WTC11 (cell line): ENCODE measurements around the gene ZCWPW2. TPM values are rescaled to one million over a fixed set of nuclear protein-coding genes. Genes with fewer than 3 reads are reported as not detected.

ENCODE experiments used
- ATAC-seq: fragments of 200-7000 bp; cut with Tn5 transposase; 2 replicates; pipeline ENCODE4 v1.10.0; 2021; ENCODE audit warnings: mild to moderate bottlenecking, moderate library complexity
- CTCF ChIA-PET: fragments of 300-600 bp; sonication (Branson Sonifier 250); formaldehyde crosslinking; loops from one replicate; lab custom pipeline; 2021; ENCODE audit warnings: antibody characterized with exemption; lab: Charles Lee
- POLR2A ChIA-PET: fragments of 350-600 bp; sonication (Branson Sonifier 250); formaldehyde crosslinking; loops from one replicate; lab custom pipeline; 2021; ENCODE audit warnings: antibody characterized with exemption; lab: Charles Lee
- DNase-seq: peaks from one replicate; pipeline ENCODE4 v3.0.0; 2021; ENCODE audit warnings: low spot score
- H3K27ac Mint-ChIP-seq: 2 replicates; pipeline ENCODE4 v1.8.0; 2021; ENCODE audit warnings: mixed read lengths
- H3K27me3 Mint-ChIP-seq: 2 replicates; pipeline ENCODE4 v1.8.0; 2021; ENCODE audit warnings: low read depth, mild to moderate bottlenecking, moderate library complexity, mixed read lengths
- H3K36me3 Mint-ChIP-seq: 2 replicates; pipeline ENCODE4 v1.8.0; 2021; ENCODE audit warnings: mixed read lengths
- H3K4me1 Mint-ChIP-seq: 2 replicates; pipeline ENCODE4 v1.8.0; 2022; ENCODE audit warnings: mixed read lengths
- H3K4me3 Mint-ChIP-seq: 2 replicates; pipeline ENCODE4 v1.8.0; 2021; ENCODE audit warnings: mild to moderate bottlenecking, moderate library complexity, mixed read lengths
- H3K9me3 Mint-ChIP-seq: 2 replicates; pipeline ENCODE4 v1.8.0; 2021; ENCODE audit warnings: mixed read lengths
- ATF1 ChIP-seq: sonication (generic); formaldehyde crosslinking; IDR thresholded peaks from 2 replicates; pipeline ENCODE4 v1.8.1; 2023; ENCODE audit warnings: mild to moderate bottlenecking, moderate library complexity, missing genetic modification reagents
- CREM ChIP-seq: sonication (generic); formaldehyde crosslinking; IDR thresholded peaks from 2 replicates; pipeline ENCODE4 v1.8.1; 2022; ENCODE audit warnings: mild to moderate bottlenecking, missing genetic modification reagents, moderate library complexity
- FOXK1 ChIP-seq: sonication (generic); formaldehyde crosslinking; IDR thresholded peaks from 2 replicates; pipeline ENCODE4 v1.8.0; 2022; ENCODE audit warnings: mild to moderate bottlenecking, moderate library complexity, missing genetic modification reagents
- HMGA2 ChIP-seq: fragments of 250-450 bp; sonication (Bioruptor Pico); IDR thresholded peaks from 2 replicates; pipeline ENCODE4 v1.4.0; 2021; ENCODE audit warnings: mild to moderate bottlenecking, moderate library complexity
- TEAD1 ChIP-seq: sonication (generic); formaldehyde crosslinking; IDR thresholded peaks from 2 replicates; pipeline ENCODE4 v1.8.0; 2022; ENCODE audit warnings: mild to moderate bottlenecking, missing genetic modification reagents
- ZNF232 ChIP-seq: sonication (generic); formaldehyde crosslinking; IDR thresholded peaks from 2 replicates; pipeline ENCODE4 v1.8.0; 2022; ENCODE audit warnings: mild to moderate bottlenecking, missing genetic modification reagents
- total RNA-seq: library from RNA; stranded (reverse); gene quantifications from 3 replicates; pipeline ENCODE4 v1.2.3, GENCODE V29; 2021
- TF ChIP-seq, protein P1 (sequence below): sonication (generic); formaldehyde crosslinking; IDR thresholded peaks from 2 replicates; pipeline ENCODE4 v1.8.0; 2023; ENCODE audit warnings: mild to moderate bottlenecking, missing genetic modification reagents
- TF ChIP-seq, protein P2 (sequence below): sonication (generic); formaldehyde crosslinking; conservative IDR thresholded peaks from 2 replicates; pipeline ENCODE4 v1.8.1; 2022; ENCODE audit warnings: mild to moderate bottlenecking, missing genetic modification reagents
- TF ChIP-seq, protein P3 (sequence below): fragments of 200-600 bp; IDR thresholded peaks from 2 replicates; pipeline ENCODE4 v1.8.0; 2022; ENCODE audit warnings: antibody characterized with exemption
- TF ChIP-seq, protein P4 (sequence below): sonication (generic); formaldehyde crosslinking; IDR thresholded peaks from 2 replicates; pipeline ENCODE4 v1.8.0; 2023; ENCODE audit warnings: missing genetic modification reagents
- TF ChIP-seq, protein P5 (sequence below): sonication (generic); formaldehyde crosslinking; IDR thresholded peaks from 2 replicates; pipeline ENCODE4 v1.8.0; 2023; ENCODE audit warnings: missing genetic modification reagents, mild to moderate bottlenecking, borderline replicate concordance
- TF ChIP-seq, protein P6 (sequence below): sonication (generic); formaldehyde crosslinking; IDR thresholded peaks from 2 replicates; pipeline ENCODE4 v1.8.1; 2023; ENCODE audit warnings: mild to moderate bottlenecking, missing genetic modification reagents, moderate library complexity
- TF ChIP-seq, protein P7 (sequence below): sonication (generic); formaldehyde crosslinking; IDR thresholded peaks from 2 replicates; pipeline ENCODE4 v1.8.1; 2023; ENCODE audit warnings: mild to moderate bottlenecking, missing genetic modification reagents, moderate library complexity
- TF ChIP-seq, protein P8 (sequence below): sonication (generic); formaldehyde crosslinking; IDR thresholded peaks from 2 replicates; pipeline ENCODE4 v1.8.1; 2023; ENCODE audit warnings: mild to moderate bottlenecking, moderate library complexity, missing genetic modification reagents

Gene ZCWPW2
- total RNA-seq, 1 experiment from 2014 or later: 0.22 TPM

DNA sequence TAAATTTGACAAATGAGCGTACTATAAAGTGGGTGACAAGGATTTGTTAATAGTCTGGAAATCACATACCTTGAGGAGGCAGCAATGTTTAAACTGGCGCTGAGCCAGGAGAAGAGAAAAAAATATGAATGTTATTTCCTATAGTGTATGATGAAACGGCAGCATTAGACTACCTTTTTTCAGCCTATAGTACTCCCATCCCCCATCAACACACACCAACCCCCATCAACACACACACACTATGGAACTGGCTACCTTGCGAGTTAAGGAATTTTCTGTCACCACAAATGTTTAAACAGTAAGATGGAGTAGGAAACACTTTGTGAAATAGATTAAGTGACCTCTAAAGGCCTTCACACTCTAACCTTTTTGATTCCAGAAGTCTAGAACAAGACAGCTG is 46.8 kb upstream of the ZCWPW2 start:
- TF ChIP-seq, protein P1, sequence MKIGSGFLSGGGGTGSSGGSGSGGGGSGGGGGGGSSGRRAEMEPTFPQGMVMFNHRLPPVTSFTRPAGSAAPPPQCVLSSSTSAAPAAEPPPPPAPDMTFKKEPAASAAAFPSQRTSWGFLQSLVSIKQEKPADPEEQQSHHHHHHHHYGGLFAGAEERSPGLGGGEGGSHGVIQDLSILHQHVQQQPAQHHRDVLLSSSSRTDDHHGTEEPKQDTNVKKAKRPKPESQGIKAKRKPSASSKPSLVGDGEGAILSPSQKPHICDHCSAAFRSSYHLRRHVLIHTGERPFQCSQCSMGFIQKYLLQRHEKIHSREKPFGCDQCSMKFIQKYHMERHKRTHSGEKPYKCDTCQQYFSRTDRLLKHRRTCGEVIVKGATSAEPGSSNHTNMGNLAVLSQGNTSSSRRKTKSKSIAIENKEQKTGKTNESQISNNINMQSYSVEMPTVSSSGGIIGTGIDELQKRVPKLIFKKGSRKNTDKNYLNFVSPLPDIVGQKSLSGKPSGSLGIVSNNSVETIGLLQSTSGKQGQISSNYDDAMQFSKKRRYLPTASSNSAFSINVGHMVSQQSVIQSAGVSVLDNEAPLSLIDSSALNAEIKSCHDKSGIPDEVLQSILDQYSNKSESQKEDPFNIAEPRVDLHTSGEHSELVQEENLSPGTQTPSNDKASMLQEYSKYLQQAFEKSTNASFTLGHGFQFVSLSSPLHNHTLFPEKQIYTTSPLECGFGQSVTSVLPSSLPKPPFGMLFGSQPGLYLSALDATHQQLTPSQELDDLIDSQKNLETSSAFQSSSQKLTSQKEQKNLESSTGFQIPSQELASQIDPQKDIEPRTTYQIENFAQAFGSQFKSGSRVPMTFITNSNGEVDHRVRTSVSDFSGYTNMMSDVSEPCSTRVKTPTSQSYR (CRISPR knock-in tag): no peak
- TF ChIP-seq, protein P2, sequence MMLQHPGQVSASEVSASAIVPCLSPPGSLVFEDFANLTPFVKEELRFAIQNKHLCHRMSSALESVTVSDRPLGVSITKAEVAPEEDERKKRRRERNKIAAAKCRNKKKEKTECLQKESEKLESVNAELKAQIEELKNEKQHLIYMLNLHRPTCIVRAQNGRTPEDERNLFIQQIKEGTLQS (CRISPR knock-in tag): no peak
- TF ChIP-seq, protein P3, sequence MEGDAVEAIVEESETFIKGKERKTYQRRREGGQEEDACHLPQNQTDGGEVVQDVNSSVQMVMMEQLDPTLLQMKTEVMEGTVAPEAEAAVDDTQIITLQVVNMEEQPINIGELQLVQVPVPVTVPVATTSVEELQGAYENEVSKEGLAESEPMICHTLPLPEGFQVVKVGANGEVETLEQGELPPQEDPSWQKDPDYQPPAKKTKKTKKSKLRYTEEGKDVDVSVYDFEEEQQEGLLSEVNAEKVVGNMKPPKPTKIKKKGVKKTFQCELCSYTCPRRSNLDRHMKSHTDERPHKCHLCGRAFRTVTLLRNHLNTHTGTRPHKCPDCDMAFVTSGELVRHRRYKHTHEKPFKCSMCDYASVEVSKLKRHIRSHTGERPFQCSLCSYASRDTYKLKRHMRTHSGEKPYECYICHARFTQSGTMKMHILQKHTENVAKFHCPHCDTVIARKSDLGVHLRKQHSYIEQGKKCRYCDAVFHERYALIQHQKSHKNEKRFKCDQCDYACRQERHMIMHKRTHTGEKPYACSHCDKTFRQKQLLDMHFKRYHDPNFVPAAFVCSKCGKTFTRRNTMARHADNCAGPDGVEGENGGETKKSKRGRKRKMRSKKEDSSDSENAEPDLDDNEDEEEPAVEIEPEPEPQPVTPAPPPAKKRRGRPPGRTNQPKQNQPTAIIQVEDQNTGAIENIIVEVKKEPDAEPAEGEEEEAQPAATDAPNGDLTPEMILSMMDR: no peak
- no peak for TF ChIP-seq HMGA2
- H3K4me1 Mint-ChIP-seq: peaks cover 11% of the 10 kb centered on the region
- ChIA-PET CTCF (no interaction called here), POLR2A (no interaction called here)
- ATAC-seq (no peak), DNase-seq (no peak)
- no peak overlapping the region for H3K27ac Mint-ChIP-seq
- no peaks in the 10 kb centered on the region for H3K9me3 Mint-ChIP-seq
- H3K27me3 Mint-ChIP-seq: no peaks in the 10 kb centered on the region
- H3K4me3 Mint-ChIP-seq: no peak overlapping the region
- H3K36me3 Mint-ChIP-seq: no peaks in the 10 kb centered on the region

DNA sequence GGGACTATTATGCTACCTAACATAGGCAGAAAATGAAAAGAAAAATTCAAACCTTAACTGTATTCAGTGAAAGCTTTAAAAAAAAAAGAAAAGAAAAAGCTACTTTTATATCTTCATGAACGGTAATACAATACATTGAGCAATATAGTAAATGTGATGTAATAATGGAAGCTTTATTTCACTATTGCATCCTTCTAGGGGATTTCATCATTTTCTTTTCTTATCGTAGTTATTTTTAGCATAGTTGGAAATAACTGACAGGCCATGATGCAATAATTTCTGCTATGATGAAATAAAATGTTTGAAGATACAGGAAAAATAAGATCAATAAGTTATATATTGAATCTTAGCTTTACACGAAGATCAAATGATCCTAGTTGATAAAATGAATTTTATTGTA is 40.3 kb upstream of the ZCWPW2 start:
- ATAC-seq: no peak
- TF ChIP-seq ATF1: no peak
- TF ChIP-seq, protein P4, sequence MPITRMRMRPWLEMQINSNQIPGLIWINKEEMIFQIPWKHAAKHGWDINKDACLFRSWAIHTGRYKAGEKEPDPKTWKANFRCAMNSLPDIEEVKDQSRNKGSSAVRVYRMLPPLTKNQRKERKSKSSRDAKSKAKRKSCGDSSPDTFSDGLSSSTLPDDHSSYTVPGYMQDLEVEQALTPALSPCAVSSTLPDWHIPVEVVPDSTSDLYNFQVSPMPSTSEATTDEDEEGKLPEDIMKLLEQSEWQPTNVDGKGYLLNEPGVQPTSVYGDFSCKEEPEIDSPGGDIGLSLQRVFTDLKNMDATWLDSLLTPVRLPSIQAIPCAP (CRISPR knock-in tag): no peak
- CTCF ChIA-PET: interaction anchor here (0.6 to 1.6 kb wide), 3 partner anchors 9 to 586 kb away, joined by 3 to 6 read pairs (median 3); partner anchors contain the start of gene EOMES
- no peak overlapping the region for H3K27ac Mint-ChIP-seq
- H3K9me3 Mint-ChIP-seq: no peaks in the 10 kb centered on the region
- H3K27me3 Mint-ChIP-seq: no peaks in the 10 kb centered on the region
- no peak for DNase-seq
- H3K36me3 Mint-ChIP-seq: no peaks in the 10 kb centered on the region
- no peak overlapping the region for H3K4me3 Mint-ChIP-seq
- H3K4me1 Mint-ChIP-seq: peaks cover 35% of the 10 kb centered on the region
- POLR2A ChIA-PET: no interaction called here

DNA sequence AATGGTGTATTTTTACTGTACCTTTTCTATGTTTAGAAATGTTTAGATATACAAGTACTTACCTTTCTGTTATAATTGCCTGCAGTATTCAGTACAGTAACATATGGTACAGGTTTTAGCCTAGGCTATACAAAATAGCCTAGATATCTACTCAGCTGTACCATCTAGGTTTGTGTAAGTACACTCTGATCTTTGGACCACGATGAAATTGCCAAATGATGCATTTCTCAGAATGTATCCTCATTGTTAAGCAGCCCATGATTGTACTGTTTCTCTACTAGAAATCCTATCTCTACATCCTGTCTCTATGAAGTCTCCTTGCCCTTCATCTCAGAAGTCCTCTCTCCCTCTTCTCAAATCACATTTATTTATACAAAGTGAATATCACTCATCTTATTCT is 32.8 kb upstream of the ZCWPW2 start:
- ChIA-PET POLR2A (no interaction called here), CTCF (interaction anchor here (0.7 kb wide), 1 partner anchor 11 kb away, joined by 3 read pairs; no protein-coding TSS in a partner anchor)
- Mint-ChIP-seq H3K36me3 (no peaks in the 10 kb centered on the region; the same call in 1 of the 2 replicates), H3K27me3 (no peaks in the 10 kb centered on the region), H3K9me3 (no peaks in the 10 kb centered on the region), H3K4me1 (peaks cover 6% of the 10 kb centered on the region), H3K4me3 (no peak overlapping the region), H3K27ac (no peak overlapping the region)
- ATAC-seq (no peak), DNase-seq (no peak)
- TF ChIP-seq CREM (CRISPR knock-in tag) (no peak), TEAD1 (CRISPR knock-in tag) (no peak), ZNF232 (CRISPR knock-in tag) (no peak), FOXK1 (no peak)
- TF ChIP-seq, protein P5, sequence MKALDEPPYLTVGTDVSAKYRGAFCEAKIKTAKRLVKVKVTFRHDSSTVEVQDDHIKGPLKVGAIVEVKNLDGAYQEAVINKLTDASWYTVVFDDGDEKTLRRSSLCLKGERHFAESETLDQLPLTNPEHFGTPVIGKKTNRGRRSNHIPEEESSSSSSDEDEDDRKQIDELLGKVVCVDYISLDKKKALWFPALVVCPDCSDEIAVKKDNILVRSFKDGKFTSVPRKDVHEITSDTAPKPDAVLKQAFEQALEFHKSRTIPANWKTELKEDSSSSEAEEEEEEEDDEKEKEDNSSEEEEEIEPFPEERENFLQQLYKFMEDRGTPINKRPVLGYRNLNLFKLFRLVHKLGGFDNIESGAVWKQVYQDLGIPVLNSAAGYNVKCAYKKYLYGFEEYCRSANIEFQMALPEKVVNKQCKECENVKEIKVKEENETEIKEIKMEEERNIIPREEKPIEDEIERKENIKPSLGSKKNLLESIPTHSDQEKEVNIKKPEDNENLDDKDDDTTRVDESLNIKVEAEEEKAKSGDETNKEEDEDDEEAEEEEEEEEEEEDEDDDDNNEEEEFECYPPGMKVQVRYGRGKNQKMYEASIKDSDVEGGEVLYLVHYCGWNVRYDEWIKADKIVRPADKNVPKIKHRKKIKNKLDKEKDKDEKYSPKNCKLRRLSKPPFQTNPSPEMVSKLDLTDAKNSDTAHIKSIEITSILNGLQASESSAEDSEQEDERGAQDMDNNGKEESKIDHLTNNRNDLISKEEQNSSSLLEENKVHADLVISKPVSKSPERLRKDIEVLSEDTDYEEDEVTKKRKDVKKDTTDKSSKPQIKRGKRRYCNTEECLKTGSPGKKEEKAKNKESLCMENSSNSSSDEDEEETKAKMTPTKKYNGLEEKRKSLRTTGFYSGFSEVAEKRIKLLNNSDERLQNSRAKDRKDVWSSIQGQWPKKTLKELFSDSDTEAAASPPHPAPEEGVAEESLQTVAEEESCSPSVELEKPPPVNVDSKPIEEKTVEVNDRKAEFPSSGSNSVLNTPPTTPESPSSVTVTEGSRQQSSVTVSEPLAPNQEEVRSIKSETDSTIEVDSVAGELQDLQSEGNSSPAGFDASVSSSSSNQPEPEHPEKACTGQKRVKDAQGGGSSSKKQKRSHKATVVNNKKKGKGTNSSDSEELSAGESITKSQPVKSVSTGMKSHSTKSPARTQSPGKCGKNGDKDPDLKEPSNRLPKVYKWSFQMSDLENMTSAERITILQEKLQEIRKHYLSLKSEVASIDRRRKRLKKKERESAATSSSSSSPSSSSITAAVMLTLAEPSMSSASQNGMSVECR (CRISPR knock-in tag): no peak
- TF ChIP-seq, protein P6, sequence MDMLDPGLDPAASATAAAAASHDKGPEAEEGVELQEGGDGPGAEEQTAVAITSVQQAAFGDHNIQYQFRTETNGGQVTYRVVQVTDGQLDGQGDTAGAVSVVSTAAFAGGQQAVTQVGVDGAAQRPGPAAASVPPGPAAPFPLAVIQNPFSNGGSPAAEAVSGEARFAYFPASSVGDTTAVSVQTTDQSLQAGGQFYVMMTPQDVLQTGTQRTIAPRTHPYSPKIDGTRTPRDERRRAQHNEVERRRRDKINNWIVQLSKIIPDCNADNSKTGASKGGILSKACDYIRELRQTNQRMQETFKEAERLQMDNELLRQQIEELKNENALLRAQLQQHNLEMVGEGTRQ (CRISPR knock-in tag): no peak
- TF ChIP-seq, protein P7, sequence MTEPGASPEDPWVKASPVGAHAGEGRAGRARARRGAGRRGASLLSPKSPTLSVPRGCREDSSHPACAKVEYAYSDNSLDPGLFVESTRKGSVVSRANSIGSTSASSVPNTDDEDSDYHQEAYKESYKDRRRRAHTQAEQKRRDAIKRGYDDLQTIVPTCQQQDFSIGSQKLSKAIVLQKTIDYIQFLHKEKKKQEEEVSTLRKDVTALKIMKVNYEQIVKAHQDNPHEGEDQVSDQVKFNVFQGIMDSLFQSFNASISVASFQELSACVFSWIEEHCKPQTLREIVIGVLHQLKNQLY: no peak
- TF ChIP-seq, protein P8, sequence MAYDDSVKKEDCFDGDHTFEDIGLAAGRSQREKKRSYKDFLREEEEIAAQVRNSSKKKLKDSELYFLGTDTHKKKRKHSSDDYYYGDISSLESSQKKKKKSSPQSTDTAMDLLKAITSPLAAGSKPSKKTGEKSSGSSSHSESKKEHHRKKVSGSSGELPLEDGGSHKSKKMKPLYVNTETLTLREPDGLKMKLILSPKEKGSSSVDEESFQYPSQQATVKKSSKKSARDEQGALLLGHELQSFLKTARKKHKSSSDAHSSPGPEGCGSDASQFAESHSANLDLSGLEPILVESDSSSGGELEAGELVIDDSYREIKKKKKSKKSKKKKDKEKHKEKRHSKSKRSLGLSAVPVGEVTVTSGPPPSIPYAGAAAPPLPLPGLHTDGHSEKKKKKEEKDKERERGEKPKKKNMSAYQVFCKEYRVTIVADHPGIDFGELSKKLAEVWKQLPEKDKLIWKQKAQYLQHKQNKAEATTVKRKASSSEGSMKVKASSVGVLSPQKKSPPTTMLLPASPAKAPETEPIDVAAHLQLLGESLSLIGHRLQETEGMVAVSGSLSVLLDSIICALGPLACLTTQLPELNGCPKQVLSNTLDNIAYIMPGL (CRISPR knock-in tag): no peak
